HuH-7.5 (cell line): ENCODE data around the gene PPFIBP2.
"Not testable (repeated sequence)": the region's sequence is repeated elsewhere in the genome, so short reads cannot be mapped to it uniquely, and the experiment has no call there.

Source experiments
- DNase-seq: peaks from one replicate; pipeline ENCODE4 v3.0.0; 2011; ENCODE audit warnings: low spot score

Gene PPFIBP2

DNA sequence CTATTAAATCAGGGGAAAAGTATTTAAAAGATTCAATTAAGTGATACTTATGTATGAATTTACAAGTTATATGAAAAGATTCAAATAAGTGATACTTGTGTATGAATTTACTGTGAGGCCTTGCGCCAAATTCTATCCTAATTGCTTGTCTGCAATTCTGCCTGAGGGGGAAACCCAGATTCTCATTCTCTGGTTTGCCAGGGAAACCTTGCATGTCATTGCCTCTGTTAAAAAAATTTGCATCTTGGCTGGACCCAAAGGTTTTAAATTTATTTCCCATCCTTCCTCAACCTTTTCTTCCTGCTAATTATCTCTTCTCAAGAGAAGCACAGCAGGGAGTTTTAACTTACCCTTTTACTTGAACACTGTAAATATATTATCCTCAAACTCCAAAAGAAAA is 14.7 kb upstream of the PPFIBP2 start:
- DNase-seq, result no peak

DNA sequence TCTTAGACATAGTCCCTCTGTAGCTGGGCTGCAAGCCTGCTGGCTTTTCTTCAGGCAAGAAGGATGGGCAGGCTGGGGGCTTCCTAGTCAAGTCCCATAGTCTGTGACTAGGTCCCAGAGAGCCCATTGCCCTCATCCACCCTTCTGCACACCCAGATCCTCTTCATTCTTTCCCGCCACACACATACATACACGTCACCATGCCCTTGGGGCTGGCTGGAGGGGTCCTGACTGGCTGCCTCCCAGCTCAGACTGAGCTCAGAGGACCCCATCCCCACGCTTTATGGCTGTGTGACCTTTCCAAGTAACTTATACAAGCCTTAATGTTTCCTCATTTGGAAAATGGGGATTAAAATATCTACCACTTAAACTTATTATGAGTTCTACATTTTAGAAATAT is 13.5 kb upstream of the PPFIBP2 start:
- DNase-seq, result no peak

DNA sequence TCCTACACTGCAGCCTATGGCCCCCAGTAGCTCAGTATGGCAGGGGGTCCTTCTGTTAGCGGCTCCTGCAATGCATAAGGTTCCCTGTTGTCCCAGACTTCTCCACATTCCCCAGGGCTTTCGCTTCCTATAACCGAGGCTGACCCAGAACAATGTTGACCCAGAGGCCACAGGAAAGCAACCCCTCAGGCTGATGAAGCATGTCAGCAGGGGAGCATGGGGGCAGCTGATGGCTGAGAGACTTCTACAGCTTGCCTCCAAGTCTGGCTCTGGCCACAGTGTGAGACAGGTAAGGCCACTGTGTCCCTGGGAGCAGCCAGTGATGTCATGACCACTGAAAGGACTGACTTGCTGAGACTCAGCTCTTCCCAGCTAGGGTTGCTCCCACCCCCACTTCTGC is 12.5 kb upstream of the PPFIBP2 start:
- DNase-seq, result no peak

DNA sequence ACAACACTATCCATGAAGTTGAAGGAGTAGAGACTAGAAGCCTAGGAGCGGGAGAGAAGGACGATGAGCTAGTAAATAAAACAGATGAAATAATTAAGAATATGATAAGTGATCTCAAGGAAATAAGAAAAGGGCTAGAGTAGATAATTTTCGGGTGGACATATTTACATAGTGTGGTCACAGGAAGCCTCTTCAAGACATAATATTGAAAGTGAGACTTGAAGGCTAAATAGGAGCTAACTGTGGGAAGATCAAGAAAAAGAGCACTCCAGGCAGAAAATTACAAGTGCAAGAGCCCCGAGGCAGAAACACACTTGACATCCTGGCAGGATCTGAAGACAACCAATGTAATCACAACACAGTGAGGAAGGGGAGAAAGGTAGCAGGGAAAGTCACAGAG is 11.9 kb upstream of the PPFIBP2 start:
- DNase-seq, result no peak

DNA sequence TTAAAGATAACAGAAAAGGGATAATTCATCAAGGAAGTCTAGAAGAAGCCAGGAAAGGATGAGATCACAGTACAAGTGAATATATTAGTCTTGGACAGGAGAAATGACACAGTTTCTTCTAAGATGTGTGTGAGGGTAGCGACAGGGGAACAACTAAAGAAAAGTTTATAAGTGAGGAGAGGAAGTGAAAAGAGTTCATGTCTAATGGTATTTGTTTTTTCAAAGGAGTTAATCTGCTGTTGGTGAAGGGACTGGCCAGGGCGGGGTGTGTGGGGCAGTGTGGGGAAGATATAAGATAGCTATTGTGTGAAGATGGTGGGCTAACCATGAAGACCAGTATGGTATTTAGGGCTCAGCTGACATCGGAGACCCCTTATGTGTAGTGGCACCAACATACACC is 7.6 kb upstream of the PPFIBP2 start:
- DNase-seq, result no peak

DNA sequence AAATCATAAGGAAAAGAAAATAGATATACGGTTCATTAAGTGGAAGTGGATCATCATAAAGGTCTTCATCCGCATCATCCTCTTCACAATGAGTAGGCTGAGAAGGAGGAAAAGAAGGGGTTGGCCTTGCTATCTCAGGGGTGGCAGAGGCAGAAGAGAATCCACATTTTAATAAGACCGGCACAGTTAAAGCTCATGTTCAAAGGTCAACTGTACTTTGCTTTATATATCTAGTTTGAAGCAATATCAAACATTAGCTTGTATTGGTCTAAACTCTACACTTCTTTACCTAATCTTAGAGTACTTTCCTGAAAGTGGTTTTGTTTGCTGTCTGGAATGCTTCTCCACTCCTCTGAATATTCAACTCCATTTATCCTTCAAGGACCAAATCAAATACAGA is 5.7 kb upstream of the PPFIBP2 start:
- DNase-seq, result no peak

DNA sequence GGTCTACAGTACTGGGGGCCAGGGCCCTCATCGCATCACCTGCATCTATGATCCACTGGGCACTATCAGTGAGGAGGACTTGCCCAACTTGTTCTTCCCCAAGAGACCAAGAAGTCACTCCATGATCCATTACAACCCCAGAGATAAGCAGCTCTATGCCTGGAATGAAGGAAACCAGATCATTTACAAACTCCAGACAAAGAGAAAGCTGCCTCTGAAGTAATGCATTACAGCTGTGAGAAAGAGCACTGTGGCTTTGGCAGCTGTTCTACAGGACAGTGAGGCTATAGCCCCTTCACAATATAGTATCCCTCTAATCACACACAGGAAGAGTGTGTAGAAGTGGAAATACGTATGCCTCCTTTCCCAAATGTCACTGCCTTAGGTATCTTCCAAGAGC is 3.8 kb upstream of the PPFIBP2 start:
- DNase-seq, result no peak

DNA sequence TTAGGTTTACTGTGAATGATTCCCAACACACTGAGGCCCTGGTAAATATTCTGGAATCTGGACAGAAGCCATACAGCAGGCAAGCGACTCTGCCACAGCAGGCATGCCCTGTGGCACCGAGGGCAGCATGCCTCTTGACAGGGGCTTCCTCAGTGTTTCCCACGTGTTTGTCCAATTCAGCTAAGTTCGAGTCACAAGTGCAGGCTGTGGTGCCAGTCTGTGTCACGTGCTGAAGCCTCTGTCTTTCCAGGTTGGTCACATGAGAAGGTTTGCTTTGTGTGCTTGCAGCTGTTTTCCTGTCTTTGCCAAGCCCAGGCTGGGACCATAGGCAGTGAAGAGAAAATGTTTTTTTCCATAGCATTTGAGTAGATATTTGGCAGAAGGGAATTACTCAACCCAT is 2.4 kb upstream of the PPFIBP2 start:
- no peak for DNase-seq

DNA sequence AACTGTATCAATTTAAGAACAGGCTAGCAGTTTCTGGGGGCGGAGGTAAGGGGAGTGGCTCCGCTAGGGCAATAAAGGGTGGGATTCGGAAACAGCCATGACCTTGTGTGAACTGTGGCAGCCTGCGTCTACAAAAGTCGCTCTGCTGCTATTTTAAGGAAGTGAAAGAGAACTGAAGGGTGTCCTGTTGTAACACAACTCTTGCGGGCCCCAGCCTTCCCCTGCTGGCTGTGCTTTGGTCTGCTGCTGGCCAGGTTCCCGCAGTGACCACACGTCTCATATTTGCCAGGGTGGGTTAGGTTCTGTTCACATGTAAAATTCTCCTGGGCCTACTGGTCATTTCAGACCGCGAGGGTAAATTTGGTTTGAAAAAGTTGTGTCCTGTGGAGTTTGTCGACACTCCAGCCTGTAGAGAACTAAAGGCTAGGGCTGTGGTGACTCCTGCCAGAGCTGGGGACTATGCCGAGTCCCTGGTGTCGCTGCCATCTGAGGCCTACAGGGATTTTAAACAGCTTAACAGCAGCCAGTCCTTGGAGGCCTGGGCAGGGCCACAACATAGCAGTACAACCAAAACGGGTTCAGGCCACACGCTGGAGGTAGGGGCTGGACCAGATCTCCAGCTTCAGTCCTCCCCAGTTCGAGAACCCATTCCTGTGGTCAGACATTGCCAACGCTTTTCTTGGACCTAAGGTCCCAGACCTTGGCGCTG is 1.1 kb upstream of the PPFIBP2 start:
- DNase-seq, result no peak

DNA sequence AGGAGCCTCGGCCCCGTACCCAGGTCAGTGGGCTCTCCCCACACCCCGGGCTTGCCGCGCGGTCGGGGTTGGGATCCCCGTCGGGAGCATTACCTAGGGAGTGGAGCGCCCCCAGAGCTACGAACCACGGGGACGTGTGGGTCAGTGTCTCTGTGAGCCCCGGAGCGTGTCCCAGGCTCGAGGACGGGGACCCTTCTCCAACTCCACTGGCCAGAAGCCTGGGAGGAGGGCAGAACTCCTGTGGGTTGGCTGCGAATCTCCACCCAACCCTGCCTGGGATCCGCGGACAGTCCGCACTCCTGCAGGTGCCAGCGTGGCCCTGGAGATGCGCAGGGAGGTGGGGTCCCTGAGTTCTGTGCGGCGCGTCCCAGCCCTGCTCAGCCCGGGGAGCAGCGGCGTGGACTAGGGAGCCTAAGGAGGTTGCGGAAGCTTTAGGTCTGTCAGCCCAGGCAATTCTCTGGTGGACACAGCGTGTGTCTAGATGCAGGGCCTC is 346 bp downstream of the PPFIBP2 start:
- DNase-seq, result peak; percentile 29

DNA sequence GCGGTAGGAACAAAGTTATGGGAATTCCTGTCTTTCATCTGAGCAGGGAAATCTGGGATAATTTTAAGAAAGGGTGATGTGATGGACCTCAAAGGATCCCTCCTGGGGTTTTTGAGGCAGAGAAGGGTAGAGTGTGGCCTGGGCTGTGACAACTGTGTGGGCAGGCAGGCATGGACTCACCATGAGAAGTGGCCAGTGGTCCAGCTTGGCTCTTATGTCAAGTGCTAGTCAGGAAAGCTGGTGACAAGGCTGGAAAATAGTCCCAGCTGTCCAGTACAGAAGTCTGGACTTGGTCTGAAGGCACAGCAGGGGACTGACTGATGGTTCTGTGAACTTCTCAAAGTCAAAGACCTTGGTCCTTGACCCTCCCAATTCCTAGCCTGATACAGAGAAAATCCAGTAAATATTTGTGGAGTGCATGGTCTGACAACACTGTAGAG is 1.7 kb downstream of the PPFIBP2 start:
- no peak for DNase-seq

DNA sequence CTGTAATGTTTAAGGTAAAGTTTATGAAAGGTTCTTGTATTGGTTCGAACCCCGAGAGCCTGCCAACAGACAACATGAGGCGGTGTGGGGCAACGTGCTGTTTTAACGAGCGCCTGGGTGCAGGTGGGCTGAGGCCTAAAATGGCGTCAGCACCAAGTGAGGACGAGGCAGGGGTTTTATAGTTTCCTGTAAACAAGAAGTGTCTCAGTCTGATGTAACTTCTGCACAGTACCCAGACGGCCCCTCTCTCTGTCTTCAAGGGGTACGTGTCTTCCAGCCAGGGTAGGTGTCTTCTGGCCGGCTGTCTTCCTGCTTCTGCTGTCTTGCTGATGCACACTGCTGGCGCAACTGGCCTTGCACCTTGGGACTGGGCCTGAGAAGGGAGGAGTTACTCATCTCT is 2.7 kb downstream of the PPFIBP2 start:
- DNase-seq, result no peak

DNA sequence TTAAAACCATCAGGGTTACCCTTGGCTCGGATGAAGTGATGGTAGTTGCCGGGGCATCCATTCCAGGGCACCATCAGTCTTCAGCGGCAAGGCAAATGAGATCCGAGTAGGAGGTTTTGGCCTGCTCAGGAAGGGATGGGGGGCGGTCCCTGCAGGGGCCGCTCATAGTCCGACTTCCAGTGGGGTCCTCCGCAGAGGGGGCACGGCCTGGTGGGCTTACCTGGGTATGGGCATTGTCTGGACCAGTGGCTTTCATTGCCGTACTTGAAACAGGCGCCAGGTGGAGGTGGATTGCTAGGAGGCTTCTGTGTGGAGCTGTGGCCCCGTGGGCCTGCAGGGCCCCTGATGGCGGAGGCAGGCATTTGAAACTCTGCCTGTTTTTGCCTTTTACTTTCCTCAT is 3.9 kb downstream of the PPFIBP2 start:
- DNase-seq, result not testable (repeated sequence)

DNA sequence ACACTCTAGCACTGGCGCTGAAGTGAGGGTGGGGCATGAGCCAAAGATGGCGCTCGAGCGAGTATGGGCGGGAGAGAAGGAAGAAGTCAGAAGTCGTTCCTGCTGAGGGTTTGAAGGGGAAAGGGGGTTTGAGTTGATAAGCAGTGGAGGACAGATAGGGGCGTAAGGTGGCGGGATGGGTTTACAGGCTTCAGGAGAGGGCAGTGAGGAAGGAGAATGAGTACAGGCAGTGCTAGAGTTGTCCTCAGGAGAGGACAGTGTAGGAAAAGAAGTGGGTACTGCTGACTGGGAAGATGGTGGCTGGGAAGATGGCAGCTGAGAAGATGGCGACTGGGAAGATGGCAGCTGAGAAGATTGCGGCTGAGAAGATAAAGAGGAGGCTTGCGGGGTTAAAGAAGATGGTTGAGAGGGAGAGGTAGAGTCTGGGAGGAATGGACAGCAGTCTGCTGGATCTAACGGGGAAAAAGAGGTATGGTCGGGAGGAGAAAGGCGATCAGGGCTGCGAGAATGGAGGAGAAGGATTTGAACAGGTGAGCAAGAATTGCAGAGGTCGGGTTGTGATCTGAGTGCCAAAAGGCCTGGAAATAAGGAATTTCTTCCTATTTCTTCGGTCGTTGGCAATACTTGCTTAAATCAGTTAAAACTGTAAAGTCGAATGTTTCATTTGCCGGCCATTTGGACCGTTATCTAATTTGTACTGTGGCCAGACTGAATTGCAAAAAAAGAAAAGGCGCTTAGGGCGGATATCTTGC is 5.2 kb downstream of the PPFIBP2 start:
- DNase-seq, result no peak

DNA sequence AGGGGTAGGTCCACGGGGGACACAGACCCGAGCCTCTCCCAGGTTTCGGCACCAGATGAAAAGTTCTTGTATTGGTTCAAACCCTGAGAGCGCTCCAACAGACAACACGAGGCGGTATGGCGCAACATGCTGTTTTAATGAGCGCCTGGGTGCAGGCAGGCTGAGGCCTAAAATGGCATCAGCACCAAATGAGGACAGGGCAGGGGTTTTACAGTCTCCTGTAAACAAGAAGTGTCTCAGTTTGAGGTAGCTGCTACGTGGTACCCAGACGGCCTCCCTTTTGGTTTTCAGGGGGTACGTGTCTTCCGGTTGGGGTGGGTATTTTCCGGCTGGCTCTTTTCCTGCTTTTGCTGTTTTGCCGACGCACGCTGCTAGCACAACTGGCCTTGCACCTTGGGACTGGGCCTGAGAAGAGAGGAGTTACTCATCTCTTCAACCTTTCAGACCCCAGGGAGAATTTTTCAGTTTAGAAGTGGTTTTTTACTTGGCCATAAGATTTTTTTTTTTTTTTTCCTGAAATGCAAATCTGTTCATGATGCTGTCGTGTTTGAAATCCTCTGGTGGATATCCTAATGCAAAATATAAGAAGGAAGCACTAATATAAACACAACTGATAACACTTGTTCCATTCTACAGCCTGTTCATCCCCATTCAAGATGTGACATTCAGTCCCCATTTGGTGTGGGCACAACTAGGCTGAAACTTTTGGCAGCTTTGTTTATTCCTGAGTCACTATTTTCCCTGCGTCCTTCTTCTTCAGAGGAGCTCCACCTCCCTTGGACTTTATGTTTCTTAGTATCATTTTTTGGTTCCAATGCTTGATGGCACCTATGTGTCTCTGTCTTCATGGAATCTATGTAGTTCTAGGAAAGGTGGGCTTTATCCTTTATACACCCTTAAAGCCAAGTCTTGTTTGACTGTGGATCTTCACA is 6.5 kb downstream of the PPFIBP2 start:
- DNase-seq, result no peak

DNA sequence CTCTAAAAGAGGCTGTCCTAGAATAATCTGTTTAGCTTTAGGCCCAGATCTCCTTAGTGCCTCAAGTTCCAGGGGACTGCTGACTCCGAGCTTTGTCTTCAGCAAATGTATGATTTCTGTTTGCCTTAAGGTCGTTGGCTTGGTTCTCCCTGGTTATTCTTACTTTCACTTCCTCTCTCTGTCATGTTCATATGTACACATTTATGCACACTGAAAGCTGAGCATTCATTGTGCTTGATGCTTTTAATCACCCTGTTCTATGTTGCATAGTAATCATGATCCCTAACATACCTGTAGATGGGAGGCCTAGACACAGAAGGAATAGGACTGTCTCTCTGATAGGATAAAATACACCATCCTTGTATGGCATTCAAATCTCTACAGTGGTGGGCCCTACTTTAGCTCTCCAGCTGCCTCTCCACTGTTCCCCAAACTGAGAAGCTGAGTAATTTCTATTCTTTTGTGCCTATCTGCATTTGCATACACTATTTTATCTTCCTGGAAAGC is 7.2 kb downstream of the PPFIBP2 start:
- no peak for DNase-seq

DNA sequence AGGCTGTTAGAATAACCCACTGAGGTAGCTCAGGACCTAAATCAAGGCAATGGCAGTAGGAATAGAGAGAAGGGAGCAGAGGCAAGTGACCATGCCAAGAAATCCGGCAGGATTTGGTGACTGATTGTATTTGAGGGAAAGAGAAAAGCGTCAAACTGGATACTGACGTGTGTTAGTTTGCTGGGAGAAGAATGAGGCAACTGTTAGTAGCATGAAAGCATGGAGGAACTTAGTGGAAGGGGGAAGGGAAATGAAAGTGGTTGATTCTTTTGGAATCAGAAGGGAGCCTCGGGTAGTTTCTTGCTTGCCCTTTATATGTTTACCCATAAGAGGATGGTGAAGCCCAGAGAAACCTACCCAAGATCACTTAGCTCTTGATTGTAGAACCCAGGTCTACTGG is 8.3 kb downstream of the PPFIBP2 start:
- DNase-seq, result no peak

DNA sequence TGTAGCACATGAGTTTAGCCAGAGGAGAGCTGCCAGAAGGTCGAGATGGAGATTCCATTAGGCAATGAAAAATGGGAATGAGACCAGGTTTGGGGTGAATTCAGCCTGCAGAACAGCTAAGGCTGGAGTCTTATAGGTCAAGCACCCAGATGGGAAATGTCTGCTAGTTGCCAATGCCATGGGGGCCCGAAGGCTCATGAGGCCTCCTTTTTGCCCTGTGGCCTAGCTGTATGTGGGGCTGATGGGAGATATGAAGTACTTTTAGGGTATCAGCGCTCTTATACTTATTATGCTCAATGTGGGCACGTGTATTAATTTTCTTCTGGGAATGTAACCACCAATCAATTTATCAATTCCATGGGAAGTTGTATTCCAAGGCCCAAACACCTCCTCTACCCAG is 8.7 kb downstream of the PPFIBP2 start:
- no peak for DNase-seq

DNA sequence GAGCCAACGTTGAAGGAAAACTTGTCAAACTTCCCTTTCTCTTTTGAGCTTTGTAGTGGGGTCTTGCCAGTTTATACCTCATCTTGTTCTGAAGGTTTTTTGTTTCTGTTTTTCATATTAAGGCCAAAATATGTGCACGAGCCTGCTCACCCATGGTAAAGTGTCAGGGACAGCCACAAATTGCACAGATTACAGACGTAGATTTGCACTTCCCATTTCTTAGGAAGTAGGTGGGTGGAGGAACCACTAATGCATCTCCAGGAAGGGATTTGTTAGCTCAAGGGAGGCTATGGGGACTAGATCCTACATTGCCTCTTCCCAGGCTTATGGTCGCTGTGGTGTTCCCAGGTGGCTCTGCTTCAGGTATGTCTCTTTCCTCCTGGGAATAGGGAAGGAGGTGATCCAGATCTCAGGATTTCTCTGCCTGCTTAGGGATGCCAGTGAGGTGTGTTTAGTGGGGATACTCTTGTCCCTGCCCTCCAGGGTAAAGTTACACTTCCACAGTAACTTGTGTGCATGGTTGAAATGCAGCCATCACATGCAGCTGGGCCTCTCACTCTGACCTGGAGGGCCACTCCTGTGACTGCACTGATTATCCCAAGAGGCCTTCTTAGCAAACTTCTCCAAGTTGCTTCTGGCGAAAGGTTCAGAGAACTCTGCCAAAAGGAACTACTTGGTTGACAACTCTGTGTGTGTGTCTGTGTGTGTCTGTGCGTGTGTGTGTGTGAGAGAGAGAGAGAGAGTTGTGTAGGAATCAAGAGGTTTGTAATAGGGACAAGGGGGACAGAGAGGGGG is 9.8 kb downstream of the PPFIBP2 start:
- no peak for DNase-seq

DNA sequence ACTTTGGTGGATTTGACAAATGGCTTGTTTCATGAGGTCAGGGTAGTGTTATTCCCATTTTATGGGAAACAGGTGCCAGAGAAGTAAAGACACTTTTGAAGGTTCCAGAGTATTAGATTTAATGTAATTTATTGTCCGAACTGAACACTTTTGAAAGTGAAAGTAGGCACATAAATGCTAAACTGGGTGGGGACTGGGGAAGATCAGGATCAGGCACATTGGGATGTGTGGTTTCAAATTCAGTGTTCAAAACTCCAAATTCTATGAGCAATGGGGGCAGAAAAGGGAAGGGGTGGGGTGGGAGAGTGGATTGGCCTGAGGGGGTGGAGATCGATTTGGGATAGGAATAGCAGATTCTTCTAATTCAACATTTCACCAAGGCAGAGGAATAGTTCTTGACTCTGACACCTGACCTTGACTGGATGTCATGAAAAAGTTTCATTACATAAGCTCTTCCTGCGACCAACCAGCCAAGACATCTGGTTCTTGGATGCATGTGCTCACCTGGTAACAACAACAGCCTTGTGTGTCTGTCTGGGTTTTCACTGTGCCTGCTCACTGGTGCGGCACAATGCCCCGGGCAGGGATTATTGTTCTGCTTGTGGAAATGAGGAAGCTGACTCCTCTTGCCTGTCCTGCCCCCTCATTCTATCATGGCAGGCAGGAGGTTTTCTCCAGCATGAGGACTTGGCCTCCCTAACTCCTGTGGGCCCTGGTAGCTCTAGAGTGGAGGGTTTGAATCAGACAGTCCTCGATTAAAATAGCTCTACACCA is 10.8 kb downstream of the PPFIBP2 start:
- no peak for DNase-seq

DNA sequence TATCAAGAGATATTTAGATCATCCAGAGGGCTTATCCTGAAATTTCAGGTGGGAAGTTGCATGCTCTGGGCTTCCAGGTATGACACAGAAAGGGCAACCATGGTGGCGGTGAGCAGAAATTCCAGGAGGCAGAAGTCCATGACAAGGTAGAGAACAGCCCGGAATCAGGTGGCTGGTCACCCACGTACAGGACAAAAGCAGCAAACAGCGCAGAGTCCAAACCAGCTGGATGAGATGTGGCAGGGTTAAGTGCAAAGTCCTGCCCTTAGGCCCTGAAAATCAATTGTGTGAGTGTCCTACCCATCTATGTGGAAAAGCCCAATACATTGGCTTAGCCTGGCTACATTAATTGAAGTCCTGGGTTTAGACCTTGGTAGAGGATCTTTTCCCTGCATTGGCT is 11.6 kb downstream of the PPFIBP2 start:
- no peak for DNase-seq
